Germinal center (tissue), 1 donor: Measurements from ENCODE around the gene FFAR2.
"Not testable (repeated sequence)": the region's sequence is repeated elsewhere in the genome, so short reads cannot be mapped to it uniquely, and the experiment has no call there.

Experiments used
- DNase-seq: peaks from one replicate; pipeline ENCODE4 v3.0.0; 2012; ENCODE audit warnings: mixed read lengths, low spot score

Gene FFAR2

GRCh38 chr19:35447606-35448469 is at the start of gene FFAR2:
TSS of gene FFAR2 (plus strand) at chr19:35448257. CDS start at chr19:35449715, 1,458 bp downstream.
- DNase-seq: no peak

DNA sequence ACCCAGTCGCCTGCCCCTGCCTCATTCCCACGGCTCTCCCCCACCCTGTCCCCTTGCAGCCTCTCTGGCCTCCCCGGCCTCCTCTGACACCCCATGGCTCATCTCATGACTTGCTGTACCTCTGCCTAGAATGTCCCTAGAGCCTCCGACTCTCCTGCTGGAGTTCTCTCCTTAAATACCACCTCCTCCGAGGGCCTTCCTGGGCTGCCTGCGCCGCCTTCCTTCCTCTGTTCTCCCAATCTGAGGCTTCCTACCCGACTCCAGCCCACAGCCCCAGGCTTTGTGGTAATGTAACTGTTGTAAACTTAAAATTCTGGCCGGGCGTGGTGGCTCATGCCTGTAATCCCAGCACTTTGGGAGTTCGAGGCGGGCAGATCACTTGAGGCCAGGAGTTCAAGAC is 49.5 kb upstream of the FFAR2 start:
- no peak for DNase-seq

DNA sequence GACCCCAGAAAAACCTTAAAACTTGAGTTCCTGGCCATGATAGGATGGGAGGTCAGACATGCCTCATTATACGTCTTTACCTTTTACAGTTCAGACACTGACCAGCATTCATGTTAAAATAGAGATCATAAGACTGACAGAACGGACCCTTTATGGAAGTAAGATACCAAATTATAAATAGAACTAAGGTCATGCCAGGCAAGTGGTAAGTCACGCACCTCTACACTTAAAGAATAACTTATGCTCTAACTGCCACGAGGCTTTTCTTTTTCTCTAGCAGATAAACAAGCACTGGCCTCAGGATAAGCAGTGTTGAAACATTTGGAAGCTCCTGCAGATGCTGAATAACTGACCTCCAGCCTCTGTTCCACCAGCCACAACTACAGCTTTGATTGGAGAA is 48.8 kb upstream of the FFAR2 start:
- no peak for DNase-seq

DNA sequence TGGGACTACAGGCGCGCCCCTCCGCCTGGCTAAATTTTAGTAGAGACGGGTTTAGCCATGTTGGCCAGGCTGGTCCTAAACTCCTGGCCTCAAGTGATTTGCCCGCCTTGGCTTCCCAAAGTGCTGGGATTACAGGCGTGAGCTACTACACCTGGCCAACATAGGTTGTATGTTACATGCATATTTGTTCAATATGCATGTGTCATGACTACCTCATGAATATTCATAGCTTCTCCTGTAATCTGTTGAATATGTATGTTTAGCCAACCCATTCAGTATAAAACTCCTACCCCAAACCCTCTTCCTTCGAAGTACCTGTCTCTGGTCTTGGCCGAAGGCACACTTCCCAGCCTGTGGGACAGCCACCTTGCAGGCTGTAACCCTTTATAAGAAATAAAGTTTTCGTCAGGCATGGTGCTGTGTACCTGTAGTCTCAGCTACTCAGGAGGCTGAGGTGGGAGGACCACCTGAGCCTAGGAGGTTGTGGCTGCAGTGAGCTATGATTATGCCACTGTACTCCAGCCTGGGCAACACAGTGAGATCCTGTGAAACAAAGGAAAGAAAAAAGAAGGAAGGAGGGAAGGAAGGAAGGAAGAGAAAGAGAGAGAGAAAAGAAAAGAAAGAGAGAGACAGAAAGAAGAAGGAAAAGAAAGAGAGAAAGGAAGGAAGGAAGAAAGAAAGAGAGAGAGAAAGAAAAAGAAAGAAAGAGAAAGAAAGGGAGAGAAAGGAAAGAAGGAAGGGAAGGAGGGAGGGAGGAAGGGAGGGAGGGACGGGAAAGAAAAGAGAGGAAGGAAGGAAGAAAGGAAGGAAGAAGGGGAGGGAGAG is 47.9 kb upstream of the FFAR2 start:
- no peak for DNase-seq

GRCh38 chr19:35400773-35401100 is 47.3 kb upstream of the FFAR2 start:
- DNase-seq: no peak

DNA sequence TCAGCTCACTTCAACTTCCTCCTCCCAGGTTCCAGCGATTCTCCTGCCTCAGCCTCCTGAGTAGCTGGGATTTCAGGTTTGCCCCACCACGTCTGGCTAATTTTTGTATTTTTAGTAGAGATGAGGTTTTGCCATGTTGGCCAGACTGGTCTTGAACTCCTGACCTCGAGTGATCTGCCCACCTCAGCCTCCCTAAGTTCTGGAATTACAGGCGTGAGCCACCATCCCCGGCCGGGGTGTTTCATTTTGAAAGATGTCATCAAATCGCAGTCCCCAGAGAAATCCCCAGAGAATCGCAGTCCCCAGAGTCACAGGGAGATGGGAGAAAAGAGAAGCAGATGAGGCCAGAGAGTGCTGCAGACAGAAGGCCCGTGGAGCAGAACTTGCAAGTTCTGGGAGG is 46.6 kb upstream of the FFAR2 start:
- DNase-seq: not testable (repeated sequence)

- no peak for DNase-seq
Measured at GRCh38 chr19:35403116-35403760, 44.8 kb upstream of the FFAR2 start.

- no peak for DNase-seq
Measured at GRCh38 chr19:35404879-35405622, 43.0 kb upstream of the FFAR2 start.

DNA sequence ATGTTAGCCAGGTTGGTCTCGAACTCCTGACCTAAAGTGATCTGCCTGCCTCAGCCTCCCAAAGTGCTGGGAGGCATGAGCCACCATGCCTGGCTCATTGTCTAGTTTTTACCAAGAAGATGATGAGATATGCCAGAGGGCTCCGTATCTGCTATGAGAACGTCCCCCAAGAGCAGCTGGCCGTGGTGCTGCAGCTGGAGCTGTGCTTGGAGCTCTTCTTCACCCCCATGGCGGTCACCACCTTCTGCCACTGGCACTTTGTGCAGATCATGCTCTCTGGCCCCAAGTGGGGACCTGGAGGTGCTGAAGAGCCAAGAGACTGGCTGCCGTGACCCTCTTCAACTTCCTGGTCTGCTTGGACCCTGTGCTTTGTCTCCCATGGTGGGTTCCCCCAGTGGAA is 40.4 kb upstream of the FFAR2 start:
- DNase-seq: no peak

- peak; percentile 30 for DNase-seq
Measured at GRCh38 chr19:35408284-35409171, 39.5 kb upstream of the FFAR2 start.

DNA sequence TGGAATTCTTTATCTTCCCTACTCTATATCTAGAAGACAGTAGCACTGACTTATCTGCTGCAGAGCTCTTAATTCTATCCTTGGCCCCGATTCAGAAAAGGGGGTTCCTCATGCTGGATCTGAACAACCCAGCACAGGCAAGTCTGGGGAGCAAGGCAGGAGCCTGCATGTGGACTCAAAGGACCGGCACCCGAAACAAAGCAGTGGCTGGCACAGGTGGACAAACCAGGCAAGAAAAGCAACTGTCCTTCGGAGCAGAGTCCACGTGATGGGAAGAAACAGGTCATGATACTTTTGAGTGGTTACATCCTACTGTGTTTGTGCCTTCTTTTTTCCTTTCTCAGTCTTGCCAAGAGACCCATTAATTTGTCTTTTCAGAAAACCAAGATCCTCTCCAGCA is 38.9 kb upstream of the FFAR2 start:
- no peak for DNase-seq

DNA sequence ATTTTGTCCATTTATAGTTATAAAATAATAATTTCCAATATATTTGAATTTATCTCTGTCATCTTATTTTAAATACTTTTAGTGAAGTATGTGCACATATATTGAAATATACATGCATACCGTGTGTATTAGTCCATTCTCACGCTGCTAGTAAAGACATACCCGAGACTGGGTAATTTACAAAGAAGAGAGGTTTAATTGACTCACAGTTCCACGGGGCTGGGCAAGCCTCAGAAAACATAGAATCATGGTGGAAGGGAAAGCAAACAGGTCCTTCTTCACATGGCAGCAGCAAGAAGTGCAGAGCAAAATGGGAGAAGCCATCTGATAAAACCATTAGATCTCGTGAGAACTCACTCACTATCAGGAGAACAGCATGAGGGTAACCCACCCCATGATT is 37.6 kb upstream of the FFAR2 start:
- DNase-seq: no peak

- DNase-seq: no peak
Measured at GRCh38 chr19:35414442-35414841, 33.6 kb upstream of the FFAR2 start.

DNA sequence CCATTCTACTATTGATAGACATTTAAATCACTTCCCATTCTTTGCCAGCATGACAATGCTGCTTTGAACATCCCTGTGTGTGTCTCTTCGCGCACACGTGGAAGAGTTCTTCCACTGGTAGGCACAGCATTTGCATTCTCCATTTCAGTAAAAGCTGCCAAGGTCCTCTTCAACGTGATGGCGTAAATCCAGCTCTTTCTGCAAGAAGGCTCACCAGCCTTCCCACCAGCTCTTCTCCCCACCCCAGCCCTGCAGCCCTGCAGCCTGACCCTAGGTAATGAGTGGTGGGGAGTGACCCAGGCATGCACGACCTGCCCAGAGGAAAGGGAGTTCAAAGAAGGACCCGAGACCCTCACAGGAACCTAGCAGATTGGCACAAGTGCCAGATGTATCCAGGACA is 31.7 kb upstream of the FFAR2 start:
- DNase-seq: no peak

DNA sequence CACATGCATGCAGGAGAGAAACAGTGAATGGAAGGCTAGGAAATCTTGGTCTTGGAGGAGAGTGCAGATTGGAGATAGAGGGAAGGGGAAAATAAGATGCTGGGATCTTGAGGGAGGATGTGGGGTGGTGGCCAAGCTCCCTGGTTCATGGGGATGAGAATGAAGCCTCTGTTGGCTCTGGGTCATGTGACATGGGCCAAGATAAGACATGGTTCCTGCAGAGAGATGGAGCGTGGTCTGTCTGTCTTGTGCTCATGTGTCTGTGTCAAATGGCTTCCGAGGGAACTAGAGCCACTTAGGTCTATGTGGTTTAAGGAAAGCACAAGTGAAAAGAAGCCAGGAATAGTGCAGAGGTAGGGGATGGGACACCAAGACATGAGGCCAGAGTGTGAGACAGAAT is 30.8 kb upstream of the FFAR2 start:
- DNase-seq: no peak

- DNase-seq: no peak
Measured at GRCh38 chr19:35417713-35418534, 30.1 kb upstream of the FFAR2 start.

GRCh38 chr19:35419046-35419445 is 29.0 kb upstream of the FFAR2 start:
- DNase-seq: no peak

DNA sequence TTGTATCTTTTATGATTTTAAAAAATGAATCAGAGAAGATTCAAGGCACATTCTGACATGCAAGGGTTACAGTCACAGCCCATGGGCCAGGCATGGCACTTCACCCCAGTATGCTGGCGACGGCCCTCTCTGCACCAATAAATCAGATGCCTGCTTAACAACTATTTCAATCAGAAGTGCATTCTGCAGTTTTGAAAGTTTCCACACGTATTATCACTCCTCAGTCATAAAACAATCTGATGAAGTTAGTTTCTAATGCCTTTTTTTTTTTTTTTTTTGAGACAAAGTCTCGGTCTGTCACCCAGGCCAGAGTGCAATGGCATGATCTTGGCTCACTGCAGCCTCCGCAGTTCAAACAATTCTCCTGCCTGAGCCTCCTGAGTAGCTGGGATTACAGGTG is 28.3 kb upstream of the FFAR2 start:
- DNase-seq: no peak

GRCh38 chr19:35421362-35421761 is 26.7 kb upstream of the FFAR2 start:
- no peak for DNase-seq

GRCh38 chr19:35423406-35423805 is 24.7 kb upstream of the FFAR2 start:
- DNase-seq: not testable (repeated sequence)
